Peyer's patch (tissue), 4 donors: ENCODE results near the gene C1orf122.

ENCODE experiments used
- CTCF ChIP-seq, 6 experiments: fragments of 450-650 bp in 4 of 6; fragments of 200-600 bp in 2 of 6; sonication (generic) in 1 of 6; IDR thresholded peaks; one replicate each; pipeline ENCODE4 v1.5.1; 2017 to 2019; ENCODE audit warnings: antibody characterized with exemption in 6 of 6, mild to moderate bottlenecking in 3 of 6, moderate library complexity in 1 of 6
- POLR2A ChIP-seq, 2 donors: fragments of 450-650 bp; IDR thresholded peaks; one replicate each; pipeline ENCODE4 v1.5.1; 2017; ENCODE audit warnings: antibody characterized with exemption in 2 of 2, mild to moderate bottlenecking in 2 of 2, moderate library complexity in 2 of 2

DNA sequence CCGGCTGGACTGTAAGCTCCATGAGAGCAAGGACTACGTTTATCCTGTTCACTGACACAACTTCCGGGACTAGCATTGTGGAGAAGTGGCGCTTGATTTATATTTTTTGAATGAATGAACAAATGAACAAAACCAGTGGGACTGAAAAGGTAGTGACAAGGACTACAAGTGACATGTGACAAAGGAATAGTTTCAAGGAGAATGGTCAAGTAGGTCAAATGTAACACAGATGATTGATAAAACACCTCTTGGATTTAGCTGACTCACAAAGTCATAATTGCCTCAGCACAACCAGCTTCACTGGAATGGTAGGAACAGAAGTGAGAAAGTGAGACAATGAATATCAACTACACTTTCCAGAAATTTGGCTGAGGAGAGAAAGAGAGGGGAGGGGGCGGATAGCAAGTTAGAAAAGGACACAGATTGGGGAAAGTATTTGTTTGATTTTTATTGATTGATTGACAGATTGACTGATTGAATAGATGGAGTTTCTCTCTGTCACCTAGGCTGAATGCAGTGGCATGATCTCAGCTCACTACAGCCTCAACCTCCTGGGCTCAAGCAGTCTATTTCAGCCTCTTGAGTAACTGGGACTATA is 37.6 kb downstream of the C1orf122 start:
- TF ChIP-seq CTCF (IDR thresholded peaks at IDR 0.05) (no peak), POLR2A (IDR thresholded peaks at IDR 0.05) (no peak)
